Measurements from ENCODE around the gene NRDC.

GRCh38 chr1:51837243-51837642 lies 41.3 kb downstream of the NRDC start:
- TF ChIP-seq CTCF (IDR thresholded peaks at IDR 0.05), result no peak
- TF ChIP-seq EZH2 (IDR thresholded peaks at IDR 0.05), result no peak
